AG08395 (cell line): ENCODE data around the gene SYNPO2L.
A peak's percentile ranks its signal among the peaks of the same experiment; 100 is the strongest.
"Not testable (repeated sequence)": the region's sequence is repeated elsewhere in the genome, so short reads cannot be mapped to it uniquely, and the experiment has no call there.

ENCODE experiments used
- DNase-seq: peaks from one replicate; pipeline ENCODE4 v3.0.0; 2012; ENCODE audit warnings: mixed read lengths, low spot score

SYNPO2L gene, protein sequence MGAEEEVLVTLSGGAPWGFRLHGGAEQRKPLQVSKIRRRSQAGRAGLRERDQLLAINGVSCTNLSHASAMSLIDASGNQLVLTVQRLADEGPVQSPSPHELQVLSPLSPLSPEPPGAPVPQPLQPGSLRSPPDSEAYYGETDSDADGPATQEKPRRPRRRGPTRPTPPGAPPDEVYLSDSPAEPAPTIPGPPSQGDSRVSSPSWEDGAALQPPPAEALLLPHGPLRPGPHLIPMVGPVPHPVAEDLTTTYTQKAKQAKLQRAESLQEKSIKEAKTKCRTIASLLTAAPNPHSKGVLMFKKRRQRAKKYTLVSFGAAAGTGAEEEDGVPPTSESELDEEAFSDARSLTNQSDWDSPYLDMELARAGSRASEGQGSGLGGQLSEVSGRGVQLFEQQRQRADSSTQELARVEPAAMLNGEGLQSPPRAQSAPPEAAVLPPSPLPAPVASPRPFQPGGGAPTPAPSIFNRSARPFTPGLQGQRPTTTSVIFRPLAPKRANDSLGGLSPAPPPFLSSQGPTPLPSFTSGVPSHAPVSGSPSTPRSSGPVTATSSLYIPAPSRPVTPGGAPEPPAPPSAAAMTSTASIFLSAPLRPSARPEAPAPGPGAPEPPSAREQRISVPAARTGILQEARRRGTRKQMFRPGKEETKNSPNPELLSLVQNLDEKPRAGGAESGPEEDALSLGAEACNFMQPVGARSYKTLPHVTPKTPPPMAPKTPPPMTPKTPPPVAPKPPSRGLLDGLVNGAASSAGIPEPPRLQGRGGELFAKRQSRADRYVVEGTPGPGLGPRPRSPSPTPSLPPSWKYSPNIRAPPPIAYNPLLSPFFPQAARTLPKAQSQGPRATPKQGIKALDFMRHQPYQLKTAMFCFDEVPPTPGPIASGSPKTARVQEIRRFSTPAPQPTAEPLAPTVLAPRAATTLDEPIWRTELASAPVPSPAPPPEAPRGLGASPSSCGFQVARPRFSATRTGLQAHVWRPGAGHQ

DNA sequence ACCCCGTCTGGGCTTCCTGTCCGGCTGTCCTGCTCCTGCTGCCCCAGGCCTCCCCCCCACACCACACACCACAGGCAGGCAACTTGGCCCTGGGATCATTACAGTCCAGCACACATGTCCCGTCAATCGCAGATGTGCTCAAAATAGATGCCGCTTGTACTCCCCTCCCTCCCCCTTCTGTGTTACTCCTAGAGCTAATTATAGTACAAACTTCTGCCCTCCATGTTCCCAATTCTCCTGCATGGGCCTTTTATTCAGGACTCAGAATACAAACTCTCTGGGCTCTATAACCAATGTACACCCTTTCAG is at the start of gene SYNPO2L:
Gene SYNPO2L, minus strand, starts transcription at position 40 of the 309 bp plus-strand sequence. CDS start 107 bp downstream, outside the sequence.
- DNase-seq, result no peak

DNA sequence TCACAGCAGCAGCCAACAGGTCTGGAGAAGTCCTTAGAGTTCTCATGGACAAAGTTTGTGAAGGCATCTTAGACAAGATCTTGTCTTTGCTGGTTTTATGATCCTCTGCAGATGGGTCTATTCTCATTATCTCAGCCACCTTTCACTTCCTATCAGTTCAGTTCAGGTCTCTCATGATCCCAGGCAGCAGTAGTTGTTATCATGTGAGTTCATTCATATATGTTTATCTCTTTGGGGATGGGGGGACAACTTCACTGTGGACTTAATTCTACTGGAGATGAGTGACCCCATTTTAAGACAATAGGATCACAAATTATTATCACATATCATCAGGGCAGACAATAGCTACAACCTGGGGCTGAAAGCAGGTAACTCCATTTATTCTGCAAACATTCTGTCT is 48.1 kb upstream of the SYNPO2L start:
- DNase-seq, result not testable (repeated sequence)

DNA sequence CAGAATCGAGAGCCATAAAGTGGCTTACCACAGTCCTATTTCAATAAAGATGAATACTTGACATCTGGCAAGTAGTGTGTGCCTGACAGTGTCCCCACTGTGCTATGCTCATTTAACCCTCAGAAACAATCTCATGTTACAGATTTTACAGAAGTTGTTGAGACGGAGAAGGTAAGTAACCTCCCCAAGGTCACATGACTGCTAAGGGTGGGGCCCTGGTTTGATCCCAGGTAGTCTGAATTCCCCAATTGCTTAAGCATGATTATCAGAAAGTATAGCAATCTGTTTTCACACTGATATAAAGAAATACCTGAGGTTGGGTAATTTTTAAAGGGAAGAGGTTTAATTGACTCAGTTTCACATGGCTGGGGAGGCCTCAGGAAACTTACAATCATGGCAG is 43.0 kb upstream of the SYNPO2L start:
- DNase-seq, result not testable (repeated sequence)

DNA sequence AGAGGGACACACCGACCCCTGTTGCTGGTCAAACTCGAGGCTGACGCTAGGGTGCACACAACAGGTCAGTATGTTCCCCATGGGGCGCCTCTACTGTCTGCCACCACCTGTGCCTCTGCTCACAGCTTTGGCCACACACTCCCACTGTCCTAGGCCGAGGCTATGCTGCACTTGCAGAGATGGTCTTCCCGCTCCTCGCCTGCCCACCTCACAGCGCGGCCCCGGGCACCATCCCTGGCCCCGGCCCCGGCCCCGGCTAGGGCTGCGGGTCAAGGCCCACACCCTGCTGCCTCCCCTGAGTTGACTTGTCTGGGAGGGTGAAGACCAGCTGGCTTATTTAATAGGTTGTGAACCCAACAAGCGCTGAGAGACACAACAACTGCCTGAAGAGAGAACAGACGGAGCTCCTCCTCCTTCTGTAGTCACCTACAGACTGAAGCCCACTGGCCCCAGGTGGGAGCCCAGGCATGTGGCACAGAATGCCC is 41.9 kb upstream of the SYNPO2L start, which contains the start of gene AGAP5:
Gene AGAP5, minus strand, starts transcription at position 435 of the 485 bp plus-strand sequence. Its CDS starts 354 bp downstream, at position 81.
- not testable (repeated sequence) for DNase-seq

DNA sequence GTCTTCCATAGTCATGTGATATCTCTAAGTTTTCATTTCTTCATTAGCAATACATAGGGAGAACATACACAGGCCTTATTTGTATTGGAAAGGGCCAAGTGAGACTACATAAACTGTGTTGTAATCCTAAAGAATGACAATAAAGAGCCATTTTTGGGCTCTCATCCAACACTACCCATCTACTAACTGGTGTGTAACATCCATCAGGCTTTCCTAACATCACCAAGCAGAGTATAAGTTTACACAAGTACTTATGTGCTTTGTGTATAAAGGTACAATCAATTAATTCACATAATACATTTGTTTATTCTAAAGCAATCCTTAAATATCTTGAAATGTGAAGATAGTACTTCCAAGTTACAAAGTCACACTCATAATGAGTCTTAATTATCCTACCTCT is 39.5 kb upstream of the SYNPO2L start:
- DNase-seq, result not testable (repeated sequence)

DNA sequence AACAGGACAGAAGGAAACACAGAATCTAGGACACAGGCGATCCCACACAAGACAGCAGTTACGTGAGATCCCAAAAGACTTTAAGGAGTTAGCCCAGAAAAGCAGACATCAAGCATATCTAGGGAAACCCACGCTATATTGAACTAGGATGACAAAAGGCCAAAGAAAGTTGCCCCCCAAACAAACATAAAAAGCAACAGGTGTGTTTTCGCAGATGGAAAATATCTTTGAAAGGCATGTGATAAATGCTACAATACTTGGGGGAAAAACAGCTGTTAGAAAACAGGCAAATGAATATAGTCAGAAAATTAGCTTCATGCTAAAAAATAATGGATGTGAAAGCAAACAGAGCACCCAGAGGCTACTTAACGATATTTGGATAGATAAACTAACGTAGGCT is 34.9 kb upstream of the SYNPO2L start:
- not testable (repeated sequence) for DNase-seq

DNA sequence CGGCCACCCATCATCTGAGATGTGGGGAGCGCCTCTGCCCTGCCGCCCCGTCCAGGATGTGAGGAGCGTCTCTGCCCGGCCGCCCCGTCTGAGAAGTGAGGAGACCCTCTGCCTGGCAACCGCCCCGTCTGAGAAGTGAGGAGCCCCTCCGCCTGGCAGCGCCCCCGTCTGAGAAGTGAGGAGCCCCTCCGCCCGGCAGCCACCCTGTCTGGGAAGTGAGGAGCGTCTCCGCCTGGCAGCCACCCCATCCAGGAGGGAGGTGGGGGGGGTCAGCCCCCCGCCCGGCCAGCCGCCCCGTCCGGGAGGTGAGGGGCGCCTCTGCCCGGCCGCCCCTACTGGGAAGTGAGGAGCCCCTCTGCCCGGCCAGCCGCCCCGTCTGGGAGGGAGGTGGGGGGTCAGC is 33.8 kb upstream of the SYNPO2L start:
- DNase-seq, result not testable (repeated sequence)

DNA sequence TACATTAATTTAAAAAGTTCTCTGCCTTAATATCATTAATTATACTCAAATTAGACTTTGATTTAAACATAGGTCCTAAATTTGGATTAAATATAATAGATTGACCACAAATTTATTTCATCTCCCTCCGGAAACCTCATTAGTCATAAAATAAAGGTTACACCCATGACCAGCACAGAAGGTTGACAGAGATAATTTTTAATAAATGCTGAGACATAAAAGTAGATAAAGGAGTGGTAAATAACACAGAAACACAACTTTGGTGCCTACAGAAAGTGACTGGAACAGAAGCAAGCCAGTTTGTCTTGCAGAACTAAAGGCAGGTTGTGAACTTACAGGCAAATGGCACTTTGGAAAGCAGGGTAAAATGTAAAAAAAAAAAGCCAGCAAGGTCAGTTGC is 31.8 kb upstream of the SYNPO2L start:
- not testable (repeated sequence) for DNase-seq

DNA sequence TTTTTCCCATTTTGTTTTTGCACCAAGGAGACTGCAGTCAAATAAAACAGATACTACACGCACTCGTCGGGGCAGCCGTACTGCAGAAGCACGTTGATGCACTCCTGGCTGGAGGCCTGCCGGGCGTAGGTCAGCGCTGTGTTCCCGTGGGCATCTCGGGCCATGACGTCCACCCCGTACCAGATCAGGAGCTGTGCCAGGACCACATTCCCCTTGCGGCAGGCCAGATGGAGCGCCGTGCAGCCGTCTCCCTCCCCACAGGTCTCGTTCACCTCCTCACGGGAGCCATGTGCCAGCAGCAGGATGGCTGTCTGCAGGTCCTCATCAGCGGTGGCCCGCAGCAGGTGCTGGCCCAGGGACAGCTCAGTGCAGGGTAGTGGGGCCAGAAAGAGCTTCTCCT is 18.7 kb upstream of the SYNPO2L start:
- DNase-seq, result not testable (repeated sequence)

DNA sequence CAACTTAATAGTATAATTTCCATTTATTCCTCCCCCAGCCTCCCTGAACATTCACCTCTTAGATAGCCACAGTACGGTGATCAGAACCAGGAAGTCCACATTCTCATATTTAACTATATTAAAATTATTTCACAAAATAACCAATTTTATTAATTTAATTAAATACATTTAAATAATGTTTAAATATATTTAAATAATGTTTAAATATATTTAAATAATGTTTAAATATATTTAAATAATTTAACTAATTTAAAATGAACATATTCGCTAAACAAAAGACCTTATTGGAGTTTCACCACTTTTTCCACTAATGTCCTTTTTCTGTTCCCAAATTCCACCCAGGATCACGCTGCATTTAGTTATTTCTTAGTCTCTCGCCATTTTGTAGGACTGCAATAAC is 12.5 kb upstream of the SYNPO2L start:
- DNase-seq, result not testable (repeated sequence)

DNA sequence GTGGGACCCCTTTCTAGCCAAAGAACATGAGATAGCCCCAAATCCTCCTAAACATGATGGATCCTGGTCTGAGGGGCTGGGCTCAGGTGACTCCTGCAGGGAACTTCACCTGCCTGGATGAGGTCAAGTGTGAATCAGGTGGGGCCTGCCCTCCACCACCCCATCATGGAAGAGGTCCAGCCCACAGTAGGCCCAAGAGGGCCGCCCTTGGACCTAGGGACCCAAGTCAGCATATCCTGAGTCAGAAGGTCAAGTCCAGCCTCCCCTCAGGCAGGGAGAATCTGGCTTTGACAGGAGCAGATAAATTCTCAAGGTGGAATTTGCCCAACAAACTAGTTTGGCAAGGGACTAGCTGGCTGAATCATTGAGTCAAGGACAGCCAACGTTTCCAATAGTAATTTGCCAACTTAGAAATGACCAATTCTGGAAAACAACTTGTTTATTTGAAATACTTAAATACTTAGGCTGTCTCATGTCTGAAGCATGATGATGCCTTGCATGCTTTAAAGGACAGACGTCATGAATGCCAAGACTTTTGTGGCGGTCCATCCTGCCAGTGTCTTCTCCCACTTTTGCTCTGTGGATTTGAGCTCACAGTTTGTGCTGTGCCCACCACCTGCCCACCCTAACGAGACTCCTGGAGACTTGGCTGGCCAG is 10.5 kb upstream of the SYNPO2L start:
- peak; percentile 54 for DNase-seq

DNA sequence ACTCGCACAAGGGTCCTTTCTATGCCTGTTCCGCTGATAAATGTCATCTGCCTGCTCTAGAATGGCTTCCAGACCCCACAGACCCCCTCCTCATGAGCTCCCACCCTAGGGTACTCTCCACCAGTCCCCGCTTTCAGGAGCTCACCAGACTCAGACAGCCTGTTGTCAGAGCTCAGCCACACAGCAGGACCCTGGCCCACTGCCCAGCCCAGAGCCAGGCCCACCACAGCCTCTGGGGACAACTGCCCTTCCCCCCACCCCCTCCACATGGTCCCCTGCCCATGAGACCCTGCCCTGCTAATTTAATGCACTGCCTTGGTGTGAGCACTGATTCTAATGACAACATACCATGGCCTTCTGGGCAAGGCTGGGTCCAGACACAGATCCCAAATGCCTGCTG is 9.8 kb upstream of the SYNPO2L start:
- DNase-seq, result not testable (repeated sequence)

DNA sequence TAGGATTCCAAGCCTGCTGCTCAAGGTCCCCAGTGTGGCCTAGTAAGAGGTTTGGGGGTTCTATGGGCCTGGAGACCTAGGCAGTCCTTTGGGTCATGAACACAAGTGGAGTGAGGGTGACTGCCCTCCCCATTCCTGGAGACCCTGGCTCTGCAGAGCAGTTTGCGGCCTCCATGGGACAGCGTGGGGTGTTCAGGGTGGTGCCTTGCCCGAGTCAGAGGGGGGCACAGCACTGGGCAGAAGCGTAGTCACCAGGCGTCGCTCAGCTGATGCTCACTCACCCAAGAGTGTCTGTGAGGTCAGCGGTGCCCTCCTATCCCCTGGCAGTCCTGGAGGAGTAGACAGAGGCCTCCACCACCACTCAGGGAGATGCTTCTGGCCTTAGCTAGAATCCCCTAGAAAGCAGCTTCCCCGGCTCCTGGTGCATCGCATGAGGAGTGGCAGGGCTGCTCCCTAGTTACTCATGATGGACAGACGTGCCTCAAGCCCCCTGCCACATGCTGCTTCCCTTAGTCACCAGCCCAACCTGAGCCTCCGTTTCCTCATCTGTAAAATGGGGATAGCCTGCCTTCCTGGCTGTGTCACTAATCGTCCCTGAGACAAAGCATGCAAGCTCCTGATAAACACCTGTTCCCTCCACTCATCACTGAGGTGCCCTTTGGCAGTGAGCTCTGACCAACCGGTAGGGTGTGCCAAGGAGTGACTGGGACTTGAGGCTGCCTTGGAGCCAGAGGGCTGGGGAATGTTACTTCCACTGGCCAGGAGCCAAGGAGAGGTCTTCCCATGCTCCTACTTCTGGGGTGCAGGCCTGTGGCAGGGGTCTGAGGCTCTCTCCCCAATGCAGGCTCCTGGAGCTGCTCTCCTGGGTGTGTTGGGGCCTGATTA is 8.6 kb upstream of the SYNPO2L start:
- not testable (repeated sequence) for DNase-seq

DNA sequence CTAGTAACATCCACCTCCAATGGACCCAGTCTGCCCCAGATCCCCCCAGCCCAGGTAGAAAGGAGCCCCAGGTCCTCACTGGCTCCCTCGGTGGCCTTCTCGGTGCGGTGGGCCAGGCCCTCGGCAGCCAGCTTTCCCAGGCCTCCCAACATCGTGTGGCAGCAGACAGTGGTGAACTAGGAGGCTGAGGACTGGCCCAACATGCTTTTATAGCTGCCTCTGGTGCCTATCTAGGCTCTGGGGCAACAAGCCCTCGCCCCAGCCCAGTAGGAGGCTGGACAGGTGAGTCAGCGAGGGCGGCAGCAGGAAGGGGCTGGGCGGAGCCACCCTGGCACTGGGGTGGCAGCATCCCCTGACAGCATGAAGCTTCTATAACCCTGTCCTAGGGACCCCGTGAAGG is 7.8 kb upstream of the SYNPO2L start:
- DNase-seq, result not testable (repeated sequence)

DNA sequence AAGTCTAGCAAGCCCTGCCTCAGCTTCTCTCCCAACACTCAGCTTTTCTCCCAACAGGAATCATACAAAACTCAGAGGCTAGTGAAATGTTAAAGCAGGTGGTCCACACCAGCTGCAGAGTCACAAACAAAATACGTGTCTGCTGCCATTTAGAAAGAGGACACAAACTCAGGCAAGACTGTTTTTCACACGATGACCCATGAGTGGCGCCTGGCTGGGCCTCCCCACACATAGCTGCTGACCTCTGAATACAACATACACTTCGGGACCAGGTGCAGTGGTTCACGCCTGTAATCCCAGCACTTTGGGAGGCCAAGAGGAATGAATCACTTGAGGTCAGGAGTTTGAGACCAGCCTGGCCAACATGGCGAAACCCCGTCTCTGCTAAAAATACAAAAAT is 6.9 kb upstream of the SYNPO2L start:
- DNase-seq, result not testable (repeated sequence)

DNA sequence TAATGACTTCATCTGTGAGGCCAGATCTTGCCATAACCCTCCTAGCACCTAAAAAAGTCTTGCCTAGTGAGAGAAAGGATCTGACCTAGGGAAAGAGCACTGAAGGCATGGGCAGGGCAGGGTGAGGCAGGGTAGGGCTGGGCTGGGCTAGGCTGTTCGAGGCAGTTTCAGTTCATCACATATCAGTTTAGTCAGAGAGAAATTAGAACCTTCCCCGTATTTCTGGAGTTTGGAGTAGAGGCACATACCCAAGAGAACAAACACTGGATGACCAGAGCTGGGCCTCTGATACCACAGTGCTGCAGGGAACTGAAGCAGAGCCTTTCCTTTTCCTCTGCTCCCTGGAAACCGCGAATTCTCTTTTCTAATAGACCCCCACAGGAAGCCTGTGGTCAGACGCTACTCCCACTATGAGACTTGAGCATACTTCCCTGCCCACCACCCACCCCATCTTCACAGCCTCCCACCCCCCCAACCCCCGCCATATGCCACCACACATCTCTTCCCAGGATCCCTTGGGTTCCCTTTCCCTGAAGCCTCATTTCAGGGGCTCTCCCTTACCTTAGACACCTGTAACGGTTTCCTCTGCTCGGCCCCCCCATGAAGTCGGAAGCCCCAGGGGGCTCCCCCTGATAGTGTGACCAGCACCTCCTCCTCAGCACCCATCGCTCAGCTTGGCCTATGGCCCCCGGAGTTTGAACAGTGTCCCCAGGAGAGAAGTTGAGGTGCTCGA is 406 bp downstream of the SYNPO2L start:
- no peak for DNase-seq

DNA sequence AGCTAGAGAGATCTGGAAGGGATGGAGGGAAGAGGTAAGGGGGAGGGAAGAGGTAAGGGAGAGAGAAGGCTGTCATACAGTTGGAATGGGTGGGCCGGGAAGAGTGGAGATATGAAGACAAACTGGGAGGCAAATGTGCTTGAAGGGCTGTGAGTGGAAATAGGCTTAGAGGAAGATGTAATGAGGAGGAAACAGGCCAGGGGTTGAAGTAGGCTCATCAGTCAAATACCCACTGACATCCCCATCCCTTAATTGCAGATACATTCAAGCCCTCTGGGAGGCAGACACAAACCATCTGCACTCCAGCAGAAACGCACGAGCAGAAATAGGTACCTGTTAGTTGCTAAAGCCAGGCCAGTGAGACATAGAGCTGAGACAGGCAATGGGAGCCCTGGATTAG is 2.1 kb downstream of the SYNPO2L start:
- no peak for DNase-seq

DNA sequence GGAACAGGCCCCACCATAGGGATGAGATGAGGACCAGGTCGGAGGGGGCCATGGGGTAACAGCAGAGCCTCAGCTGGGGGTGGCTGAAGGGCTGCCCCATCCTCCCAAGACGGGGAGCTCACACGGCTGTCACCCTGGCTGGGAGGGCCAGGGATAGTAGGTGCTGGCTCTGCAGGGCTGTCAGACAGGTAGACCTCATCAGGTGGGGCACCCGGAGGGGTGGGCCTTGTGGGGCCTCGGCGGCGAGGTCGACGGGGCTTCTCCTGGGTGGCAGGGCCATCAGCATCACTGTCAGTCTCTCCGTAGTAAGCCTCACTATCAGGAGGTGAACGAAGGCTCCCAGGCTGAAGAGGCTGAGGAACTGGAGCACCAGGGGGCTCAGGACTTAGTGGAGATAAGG is 2.6 kb downstream of the SYNPO2L start:
- DNase-seq, result no peak

DNA sequence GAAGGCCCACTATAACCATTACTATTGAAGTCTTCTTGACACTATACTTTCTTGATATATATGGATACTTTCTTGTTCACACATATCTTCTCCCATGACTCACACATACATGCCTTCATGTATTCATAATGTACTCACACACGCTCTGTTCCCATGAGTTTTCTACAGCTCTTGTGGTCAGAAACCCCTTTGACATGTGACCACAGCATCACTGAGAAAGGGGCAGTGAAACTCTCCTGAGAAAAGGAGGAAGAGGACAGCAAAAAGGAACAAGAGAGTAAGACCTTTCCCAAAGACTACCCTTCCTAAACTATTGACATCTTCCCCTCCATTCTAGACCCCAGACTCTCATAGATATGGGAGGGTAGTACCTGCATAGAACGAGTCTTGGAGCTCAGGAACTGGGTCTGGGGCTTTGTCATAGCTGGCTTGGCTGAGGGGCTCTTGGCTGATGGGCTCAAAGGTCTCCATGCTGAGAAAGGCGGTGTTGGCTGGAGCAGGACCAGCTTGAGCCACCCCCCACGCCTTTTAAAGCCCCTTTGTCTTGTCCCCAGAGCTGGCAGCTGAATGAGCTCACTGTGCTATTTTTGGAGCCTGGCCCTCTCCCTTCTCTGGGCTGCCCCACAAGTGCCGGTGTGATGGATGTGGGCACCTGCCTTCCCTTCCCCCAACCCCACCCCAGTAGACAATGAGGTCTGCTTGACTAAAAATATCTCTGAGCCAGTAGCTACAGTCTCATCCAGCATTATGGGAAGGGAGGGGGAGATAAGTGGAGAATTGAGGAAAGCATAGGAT is 5.1 kb downstream of the SYNPO2L start:
- peak; percentile 46 for DNase-seq
